SK-N-MC (cell line): Measurements from ENCODE around the gene CASZ1.
A peak's percentile ranks its signal among the peaks of the same experiment; 100 is the strongest.

Experiments used
- DNase-seq: peaks from one replicate; pipeline ENCODE4 v3.0.0-alpha.2; 2011; ENCODE audit warnings: low read depth, low spot score
- H3K27ac ChIP-seq: fragments of 200-600 bp; sonication (generic); 2 replicates; pipeline ENCODE4 v1.5.1; 2016; ENCODE audit warnings: mixed run types
- H3K36me3 ChIP-seq: fragments of 200-600 bp; sonication (generic); 2 replicates; pipeline ENCODE4 v1.6.1; 2017; ENCODE audit warnings: antibody characterized with exemption, low read length, mixed read lengths; ENCODE audit not compliant: insufficient read depth
- H3K4me3 ChIP-seq: fragments of 200-600 bp; sonication (generic); 2 replicates; pipeline ENCODE4 v1.5.1; 2016
- H3K9ac ChIP-seq: fragments of 200-600 bp; sonication (generic); 2 replicates; pipeline ENCODE4 v1.8.0; 2017; ENCODE audit warnings: mixed run types, mixed read lengths; ENCODE audit not compliant: insufficient read length
- H3K9me3 ChIP-seq: fragments of 200-600 bp; sonication (generic); 2 replicates; pipeline ENCODE4 v1.6.1; 2017; ENCODE audit warnings: low read depth, mild to moderate bottlenecking, antibody characterized with exemption, low read length, moderate library complexity, mixed read lengths
- EZH2 ChIP-seq: fragments of 200-600 bp; sonication (generic); IDR thresholded peaks from one replicate; pipeline ENCODE4 v1.6.1; 2017; ENCODE audit warnings: antibody characterized with exemption
- FOXP2 ChIP-seq: optimal IDR thresholded peaks from 2 replicates; pipeline ENCODE3; 2011; ENCODE audit warnings: mild to moderate bottlenecking, moderate library complexity; ENCODE audit not compliant: insufficient read depth; ENCODE audit errors: extremely low read length, control extremely low read depth
- POLR2AphosphoS5 ChIP-seq: IDR thresholded peaks from 2 replicates; pipeline ENCODE4 v1.6.1; 2012; ENCODE audit warnings: mild to moderate bottlenecking, low read depth, low read length, borderline replicate concordance

Gene CASZ1

GRCh38 chr1:10599194-10599861 is 197.1 kb downstream of the CASZ1 start:
- H3K9ac ChIP-seq: no peak overlapping the region
- TF ChIP-seq FOXP2: no peak
- TF ChIP-seq POLR2AphosphoS5: no peak
- no peak for TF ChIP-seq EZH2
- no peak for DNase-seq
- H3K4me3 ChIP-seq: no peak overlapping the region
- no peaks in the 10 kb centered on the region; the same call in 1 of the 2 replicates for H3K36me3 ChIP-seq
- no peaks in the 10 kb centered on the region for H3K9me3 ChIP-seq
- H3K27ac ChIP-seq: no peak overlapping the region; the same call in 1 of the 2 replicates

DNA sequence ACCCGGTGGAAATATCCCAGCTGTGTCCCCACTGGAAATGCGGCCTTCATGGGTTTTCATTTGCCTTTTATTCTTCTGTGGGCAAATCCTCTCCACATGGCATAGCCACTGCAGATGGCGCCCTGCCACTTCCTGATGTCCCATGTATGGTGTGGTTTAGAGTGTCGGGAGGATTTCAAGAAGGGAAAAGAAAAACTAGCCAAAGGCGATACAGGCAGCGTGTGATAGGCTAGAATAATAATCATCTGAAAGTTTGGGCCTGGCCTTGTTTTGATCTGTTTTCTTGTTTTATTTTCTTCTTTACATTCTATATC is 198.1 kb downstream of the CASZ1 start:
- no peak overlapping the region for H3K9ac ChIP-seq
- peak overlapping the region; percentile 39 for H3K4me3 ChIP-seq
- H3K27ac ChIP-seq: peak overlapping the region; percentile 77
- no peaks in the 10 kb centered on the region; the same call in 1 of the 2 replicates for H3K36me3 ChIP-seq
- DNase-seq: no peak
- no peak for TF ChIP-seq POLR2AphosphoS5
- no peak for TF ChIP-seq FOXP2
- TF ChIP-seq EZH2: no peak
- H3K9me3 ChIP-seq: no peaks in the 10 kb centered on the region

- no peaks in the 10 kb centered on the region; the same call in 1 of the 2 replicates for H3K36me3 ChIP-seq
- H3K27ac ChIP-seq: peak overlapping the region; percentile 77
- DNase-seq: peak; percentile 53
- TF ChIP-seq EZH2: no peak
- peak; percentile 20 for TF ChIP-seq FOXP2
- peak overlapping the region; percentile 39 for H3K4me3 ChIP-seq
- no peaks in the 10 kb centered on the region for H3K9me3 ChIP-seq
- no peak overlapping the region for H3K9ac ChIP-seq
Measured at GRCh38 chr1:10597492-10598388, 198.7 kb downstream of the CASZ1 start.

- Histone ChIP-seq H3K4me3 (no peak overlapping the region), H3K9me3 (no peaks in the 10 kb centered on the region), H3K9ac (no peak overlapping the region), H3K27ac (no peak overlapping the region), H3K36me3 (no peaks in the 10 kb centered on the region; the same call in 1 of the 2 replicates)
- no peak for DNase-seq
- TF ChIP-seq POLR2AphosphoS5 (no peak), EZH2 (no peak), FOXP2 (no peak)
Measured at GRCh38 chr1:10596780-10597179, 199.7 kb downstream of the CASZ1 start.

DNA sequence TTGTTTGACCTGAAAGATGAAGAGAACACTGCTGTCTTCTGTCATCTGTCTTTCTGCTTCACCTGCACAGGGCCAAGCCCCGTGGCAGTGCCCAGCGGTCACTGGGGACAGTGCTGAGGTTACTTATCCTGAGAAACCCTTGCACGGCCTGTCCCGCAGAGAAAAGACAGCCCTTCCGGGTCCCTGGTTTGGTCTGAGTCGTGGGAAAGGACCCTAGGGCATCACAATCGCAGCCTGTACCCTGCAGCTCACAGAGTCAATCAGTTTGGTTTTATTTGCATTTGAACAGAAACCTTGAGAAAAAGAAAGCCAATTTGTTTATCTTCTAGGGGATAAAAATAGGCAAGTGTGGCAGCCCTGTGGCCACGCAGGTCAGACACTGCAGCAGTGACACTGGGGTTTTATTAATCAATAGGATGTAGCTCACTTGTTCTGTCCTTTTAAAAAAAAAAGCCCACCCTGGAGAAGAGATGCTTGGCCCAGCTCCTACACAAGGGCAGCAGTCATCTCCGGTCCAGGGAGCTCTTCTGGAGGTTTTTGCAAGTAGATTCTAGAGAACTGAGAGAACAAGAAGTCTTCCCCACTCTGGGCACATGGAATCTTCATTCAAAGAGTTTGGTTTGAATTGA is 201.7 kb downstream of the CASZ1 start:
- no peak overlapping the region for H3K4me3 ChIP-seq
- TF ChIP-seq POLR2AphosphoS5 (no peak), FOXP2 (no peak), EZH2 (no peak)
- H3K36me3 ChIP-seq: no peaks in the 10 kb centered on the region; the same call in 1 of the 2 replicates
- no peaks in the 10 kb centered on the region for H3K9me3 ChIP-seq
- no peak overlapping the region for H3K9ac ChIP-seq
- no peak overlapping the region for H3K27ac ChIP-seq
- no peak for DNase-seq

- Histone ChIP-seq H3K36me3 (no peaks in the 10 kb centered on the region), H3K9me3 (no peaks in the 10 kb centered on the region), H3K9ac (no peak overlapping the region), H3K27ac (no peak overlapping the region), H3K4me3 (no peak overlapping the region)
- DNase-seq: no peak
- TF ChIP-seq EZH2: no peak
- TF ChIP-seq POLR2AphosphoS5: no peak
- TF ChIP-seq FOXP2: no peak
Measured at GRCh38 chr1:10593750-10594149, 202.7 kb downstream of the CASZ1 start.

DNA sequence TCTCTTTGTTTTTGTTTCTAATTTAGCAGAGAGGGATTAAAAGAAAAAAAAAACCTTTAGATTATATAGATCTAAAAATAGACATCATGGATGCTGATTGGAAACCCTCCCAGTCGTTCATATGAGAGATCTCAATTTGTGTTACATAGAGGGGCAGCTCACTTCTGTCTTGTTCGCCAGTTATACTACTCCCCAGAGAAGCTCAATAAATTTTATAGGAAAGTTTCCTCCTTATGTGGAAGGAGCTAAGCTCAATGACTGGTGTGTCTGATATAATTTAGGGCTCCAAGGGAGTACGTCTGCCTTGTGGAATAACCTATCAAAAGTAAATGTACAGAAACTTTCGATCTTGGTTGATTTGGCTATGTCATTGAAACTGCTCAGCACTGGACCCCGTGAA is 204.1 kb downstream of the CASZ1 start:
- TF ChIP-seq POLR2AphosphoS5 (no peak), FOXP2 (no peak), EZH2 (no peak)
- peak; percentile 26 for DNase-seq
- Histone ChIP-seq H3K9ac (no peak overlapping the region), H3K4me3 (no peak overlapping the region; the same call in 1 of the 2 replicates), H3K9me3 (no peaks in the 10 kb centered on the region), H3K36me3 (no peaks in the 10 kb centered on the region), H3K27ac (peak overlapping the region; percentile 57; the same call in 1 of the 2 replicates)

DNA sequence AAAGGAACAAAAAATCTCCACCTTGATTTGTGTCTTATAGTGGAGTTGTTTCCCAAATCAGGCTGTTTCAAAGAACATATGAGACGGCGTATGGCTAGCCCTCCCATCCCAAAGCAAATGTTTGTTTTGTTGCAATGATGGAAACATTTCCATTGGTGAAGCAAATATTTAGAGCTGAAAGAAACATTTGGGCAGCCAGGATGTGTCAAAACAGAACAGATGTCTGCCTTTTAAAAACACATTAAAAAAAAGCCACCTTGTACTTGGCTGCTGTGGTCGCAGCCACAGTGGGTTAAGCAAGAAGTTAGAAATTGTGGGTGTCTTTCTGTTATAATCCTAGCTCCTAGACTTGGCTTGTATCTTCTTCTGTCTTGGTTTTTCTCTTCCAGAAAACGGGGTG is 205.4 kb downstream of the CASZ1 start:
- Histone ChIP-seq H3K4me3 (no peak overlapping the region), H3K27ac (no peak overlapping the region), H3K9me3 (no peaks in the 10 kb centered on the region), H3K9ac (no peak overlapping the region), H3K36me3 (no peaks in the 10 kb centered on the region)
- no peak for TF ChIP-seq POLR2AphosphoS5
- DNase-seq: no peak
